GM13977 (cell line): ENCODE results near the gene BOLA1.
"Not testable (repeated sequence)": the region's sequence is repeated elsewhere in the genome, so short reads cannot be mapped to it uniquely, and the experiment has no call there.

ENCODE experiments used
- DNase-seq: peaks from one replicate; pipeline ENCODE4 v3.0.0; 2012; ENCODE audit warnings: low spot score
- in situ Hi-C: fragments of 300-500 bp; cut with MboI; formaldehyde crosslinking; loops from one replicate; pipeline ENCODE4 v1.12.0; 2022; ENCODE audit warnings: low sequenced_read_pairs, low pct_unique_long_range_greater_than_20kb, mixed read lengths, inconsistent platforms; ENCODE audit not compliant: unreplicated experiment
- TF ChIP-seq, protein P1 (sequence below): IDR thresholded peaks from 2 replicates; pipeline ENCODE4 v1.5.1; 2012; ENCODE audit warnings: mild to moderate bottlenecking, control low read depth; ENCODE audit not compliant: insufficient read depth; ENCODE audit errors: extremely low read depth, missing control alignments

The BOLA1 gene

GRCh38 chr1:149934356-149934755, 35.0 kb downstream of the BOLA1 start:
- no peak for DNase-seq
- in situ Hi-C loops, result no loop called here

GRCh38 chr1:149936170-149936991, 37.0 kb downstream of the BOLA1 start, which contains the start of gene MTMR11:
MTMR11 (minus strand) TSS chr1:149936879; CDS start chr1:149936647, 232 bp downstream.
- in situ Hi-C loops, result no loop called here
- TF ChIP-seq, protein P1, sequence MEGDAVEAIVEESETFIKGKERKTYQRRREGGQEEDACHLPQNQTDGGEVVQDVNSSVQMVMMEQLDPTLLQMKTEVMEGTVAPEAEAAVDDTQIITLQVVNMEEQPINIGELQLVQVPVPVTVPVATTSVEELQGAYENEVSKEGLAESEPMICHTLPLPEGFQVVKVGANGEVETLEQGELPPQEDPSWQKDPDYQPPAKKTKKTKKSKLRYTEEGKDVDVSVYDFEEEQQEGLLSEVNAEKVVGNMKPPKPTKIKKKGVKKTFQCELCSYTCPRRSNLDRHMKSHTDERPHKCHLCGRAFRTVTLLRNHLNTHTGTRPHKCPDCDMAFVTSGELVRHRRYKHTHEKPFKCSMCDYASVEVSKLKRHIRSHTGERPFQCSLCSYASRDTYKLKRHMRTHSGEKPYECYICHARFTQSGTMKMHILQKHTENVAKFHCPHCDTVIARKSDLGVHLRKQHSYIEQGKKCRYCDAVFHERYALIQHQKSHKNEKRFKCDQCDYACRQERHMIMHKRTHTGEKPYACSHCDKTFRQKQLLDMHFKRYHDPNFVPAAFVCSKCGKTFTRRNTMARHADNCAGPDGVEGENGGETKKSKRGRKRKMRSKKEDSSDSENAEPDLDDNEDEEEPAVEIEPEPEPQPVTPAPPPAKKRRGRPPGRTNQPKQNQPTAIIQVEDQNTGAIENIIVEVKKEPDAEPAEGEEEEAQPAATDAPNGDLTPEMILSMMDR, result no peak
- DNase-seq, result no peak

More at GRCh38 chr1:149934356-149934755, 35.0 kb downstream of the BOLA1 start:
- TF ChIP-seq, protein P1, result no peak

DNA sequence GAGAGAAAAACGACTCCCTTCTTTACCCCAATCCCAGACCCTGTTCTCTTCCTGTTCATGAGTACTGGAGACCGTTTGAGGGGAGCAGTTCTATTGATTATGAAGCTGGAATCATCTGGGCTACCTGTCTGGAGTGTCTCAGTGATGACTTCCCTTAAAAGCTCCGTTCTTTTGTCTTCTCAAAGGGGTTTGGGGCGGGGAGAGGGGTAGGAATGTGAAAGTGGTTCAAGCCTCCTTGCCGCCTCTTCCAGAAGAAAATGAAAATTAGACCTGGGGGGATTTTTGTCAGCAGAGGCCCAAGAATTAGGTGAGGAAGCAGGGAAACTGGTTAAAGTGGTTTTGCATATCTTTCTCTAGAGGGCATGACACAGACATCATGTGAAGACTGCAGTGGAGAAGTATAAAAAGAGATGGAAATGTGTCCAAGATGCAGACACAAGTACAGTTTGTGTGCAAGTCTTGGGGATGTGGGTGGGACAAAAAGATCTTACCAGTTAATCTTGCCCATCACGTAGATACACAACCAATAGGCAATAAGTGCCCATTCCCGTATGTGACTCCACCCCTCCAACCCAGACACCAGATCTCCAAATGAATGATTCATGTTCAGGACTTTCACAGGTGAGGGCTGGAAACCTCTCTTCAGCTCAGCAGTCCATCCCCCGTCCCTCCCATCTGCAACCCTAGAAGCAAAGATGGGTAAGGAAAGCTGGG, 37.8 kb downstream of the BOLA1 start:
- in situ Hi-C loops, result no loop called here
- no peak for DNase-seq
- TF ChIP-seq, protein P1, result no peak

- TF ChIP-seq, protein P1, result no peak
- DNase-seq, result no peak
- in situ Hi-C loops, result no loop called here
Measured at GRCh38 chr1:149937759-149938158, 38.4 kb downstream of the BOLA1 start.

GRCh38 chr1:149938668-149939003, 39.3 kb downstream of the BOLA1 start:
- in situ Hi-C loops, DNase-seq: not testable (repeated sequence)

- in situ Hi-C loops, result no loop called here
- DNase-seq, result no peak
- TF ChIP-seq, protein P1, result no peak
Measured at GRCh38 chr1:149940427-149940826, 41.1 kb downstream of the BOLA1 start.

GRCh38 chr1:149942207-149942606, 42.8 kb downstream of the BOLA1 start:
- in situ Hi-C loops, result no loop called here
- TF ChIP-seq, protein P1, result no peak
- no peak for DNase-seq
